Mesenteric fat pad (tissue), 1 donor: ENCODE measurements around the gene CUX1. TPM values are rescaled to one million over a fixed set of nuclear protein-coding genes. Genes with fewer than 3 reads are reported as not detected.
"Not testable (repeated sequence)": the region's sequence is repeated elsewhere in the genome, so short reads cannot be mapped to it uniquely, and the experiment has no call there.

Source experiments
- DNase-seq: peaks from one replicate; pipeline ENCODE4 v3.0.0-alpha.2; 2020; ENCODE audit warnings: low spot score
- microRNA-seq: library from miRNA; unstranded; fragments of <30 nt; microRNA quantifications from one replicate; pipeline ENCODE4 v1.2.0, GENCODE V29; 2020; ENCODE audit warnings: borderline number of aligned reads
- total RNA-seq: library from RNA; stranded (reverse); fragmentation: NEBNext Ultra II Directional; extraction: Animal tissue kit (Norgen Biotek cat#: 25700); gene quantifications from one replicate; pipeline ENCODE4 v1.2.1, GENCODE V29; 2021
- donor health status: DM: yes; HTN: yes; CAD: no.

Gene CUX1
- total RNA-seq, 1 donor from 2014 or later, result 115 TPM

DNA sequence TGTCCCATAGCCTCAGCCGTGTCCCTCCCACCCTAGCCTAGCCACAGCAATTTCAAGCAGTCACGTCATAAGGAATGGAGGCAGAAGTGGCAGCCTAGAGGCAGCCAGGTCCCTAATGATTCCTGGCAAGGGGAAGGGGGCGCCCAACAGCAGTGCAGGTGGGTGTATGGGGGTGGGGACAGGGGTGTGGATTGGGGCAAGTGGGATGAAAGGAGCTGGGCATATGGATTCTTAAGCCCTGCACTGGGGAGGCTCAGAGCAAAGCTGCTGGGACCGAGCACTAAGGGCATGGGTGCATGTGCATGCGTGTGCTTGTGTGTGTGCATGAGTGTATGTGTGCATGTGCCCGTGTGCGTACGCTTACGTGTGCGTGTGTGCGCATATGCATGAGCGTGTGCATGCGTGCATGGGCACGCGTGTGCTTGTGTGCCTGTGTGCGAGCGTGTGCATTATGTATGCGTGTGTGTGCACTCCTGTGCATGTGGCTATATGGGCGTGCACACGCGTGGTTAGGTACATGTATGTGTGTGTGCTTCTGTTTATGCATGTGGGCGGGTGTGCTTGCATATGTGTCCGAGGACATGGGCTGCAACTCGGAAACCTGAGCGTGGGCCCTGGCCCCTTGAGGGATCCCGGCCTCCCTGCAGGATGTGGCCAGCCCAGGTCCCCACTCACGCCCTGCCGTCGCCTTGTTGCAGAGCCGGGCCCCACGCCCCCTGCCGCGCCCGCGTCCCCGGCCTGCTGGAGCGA lies 503.4 kb downstream of the CUX1 start:
- no peak for DNase-seq

DNA sequence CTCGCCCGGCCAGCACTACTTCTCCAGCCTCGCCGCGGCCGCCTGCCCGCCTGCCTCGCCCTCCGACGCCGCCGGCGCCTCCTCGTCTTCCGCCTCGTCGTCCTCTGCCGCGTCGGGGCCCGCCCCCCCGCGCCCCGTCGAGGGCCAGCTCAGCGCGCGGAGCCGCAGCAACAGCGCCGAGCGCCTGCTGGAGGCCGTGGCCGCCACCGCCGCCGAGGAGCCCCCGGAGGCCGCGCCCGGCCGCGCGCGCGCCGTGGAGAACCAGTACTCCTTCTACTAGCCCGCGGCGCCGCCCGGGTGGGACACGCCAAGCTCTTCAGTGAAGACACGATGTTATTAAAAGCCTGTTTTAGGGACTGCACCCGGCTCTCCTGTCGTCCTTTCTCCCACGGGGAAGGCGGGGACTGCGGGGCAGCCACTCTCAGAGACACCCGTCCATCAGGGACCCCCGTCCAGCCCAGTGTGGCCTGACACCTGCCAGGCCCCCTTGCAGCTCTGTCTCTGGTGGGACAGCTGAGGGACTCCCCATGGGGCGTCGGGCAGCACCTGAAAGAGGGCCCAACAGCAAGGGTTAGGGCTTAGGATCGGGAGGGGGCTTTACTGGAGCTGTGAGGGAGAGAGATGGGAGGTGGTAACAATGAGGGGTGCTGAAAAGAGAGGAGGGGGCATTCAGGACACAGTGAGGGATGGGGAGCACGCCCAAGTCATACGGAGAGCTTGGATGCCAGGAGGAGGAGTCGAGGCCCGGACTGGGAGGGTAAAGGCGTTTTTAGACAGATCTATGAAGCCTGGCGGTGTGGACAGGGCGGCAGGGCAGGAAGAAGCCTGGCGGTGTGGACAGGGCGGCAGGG lies 504.1 kb downstream of the CUX1 start:
- DNase-seq, result peak; percentile 89

GRCh38 chr7:102322202-102322715 lies 504.8 kb downstream of the CUX1 start:
- DNase-seq, result peak; percentile 55

- DNase-seq, result no peak
Observed at GRCh38 chr7:102323914-102324195, 506.4 kb downstream of the CUX1 start.

GRCh38 chr7:102325106-102325505 lies 507.7 kb downstream of the CUX1 start:
- DNase-seq, result not testable (repeated sequence)

- no peak for DNase-seq
Observed at GRCh38 chr7:102326157-102326889, 508.9 kb downstream of the CUX1 start.

DNA sequence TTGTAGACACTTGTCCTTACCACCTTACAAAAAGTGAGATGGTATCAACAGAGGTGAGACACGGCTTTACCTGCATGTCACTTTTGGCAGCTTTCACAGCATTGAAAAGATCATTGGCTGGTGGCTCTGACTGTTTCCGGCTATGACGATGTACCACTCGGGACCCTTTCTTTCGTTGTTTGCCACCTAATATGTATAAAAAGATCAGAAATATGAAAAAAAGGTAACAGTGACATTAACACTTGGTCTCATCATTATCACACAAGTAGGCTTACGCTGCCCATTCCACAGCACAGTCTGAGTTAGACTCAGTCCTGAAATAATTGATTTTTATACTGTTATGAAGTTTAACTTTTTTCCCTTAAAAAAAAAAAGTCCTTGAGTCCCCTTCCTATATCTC lies 509.8 kb downstream of the CUX1 start:
- DNase-seq, result not testable (repeated sequence)

GRCh38 chr7:102328863-102329262 lies 511.4 kb downstream of the CUX1 start:
- not testable (repeated sequence) for DNase-seq

DNA sequence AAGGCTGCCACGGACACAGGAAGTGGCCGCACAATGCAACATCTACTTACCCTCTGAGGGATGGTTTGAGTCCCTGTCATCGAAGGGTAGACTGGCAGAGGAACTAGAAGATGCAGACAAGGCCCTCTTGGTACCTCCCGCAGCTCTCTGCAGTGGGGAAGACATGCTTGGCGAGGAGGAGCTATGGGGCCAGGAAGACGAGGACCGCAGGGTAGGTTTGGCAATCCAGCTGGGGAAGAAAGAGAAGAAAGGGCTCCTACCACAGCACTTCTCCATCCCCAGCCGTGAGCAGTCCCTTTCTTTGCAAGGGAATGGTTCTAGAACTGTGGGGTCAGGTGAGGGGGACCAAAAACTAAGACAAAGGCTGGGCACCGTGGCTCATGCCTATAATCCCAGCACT lies 511.9 kb downstream of the CUX1 start:
- DNase-seq, result not testable (repeated sequence)

DNA sequence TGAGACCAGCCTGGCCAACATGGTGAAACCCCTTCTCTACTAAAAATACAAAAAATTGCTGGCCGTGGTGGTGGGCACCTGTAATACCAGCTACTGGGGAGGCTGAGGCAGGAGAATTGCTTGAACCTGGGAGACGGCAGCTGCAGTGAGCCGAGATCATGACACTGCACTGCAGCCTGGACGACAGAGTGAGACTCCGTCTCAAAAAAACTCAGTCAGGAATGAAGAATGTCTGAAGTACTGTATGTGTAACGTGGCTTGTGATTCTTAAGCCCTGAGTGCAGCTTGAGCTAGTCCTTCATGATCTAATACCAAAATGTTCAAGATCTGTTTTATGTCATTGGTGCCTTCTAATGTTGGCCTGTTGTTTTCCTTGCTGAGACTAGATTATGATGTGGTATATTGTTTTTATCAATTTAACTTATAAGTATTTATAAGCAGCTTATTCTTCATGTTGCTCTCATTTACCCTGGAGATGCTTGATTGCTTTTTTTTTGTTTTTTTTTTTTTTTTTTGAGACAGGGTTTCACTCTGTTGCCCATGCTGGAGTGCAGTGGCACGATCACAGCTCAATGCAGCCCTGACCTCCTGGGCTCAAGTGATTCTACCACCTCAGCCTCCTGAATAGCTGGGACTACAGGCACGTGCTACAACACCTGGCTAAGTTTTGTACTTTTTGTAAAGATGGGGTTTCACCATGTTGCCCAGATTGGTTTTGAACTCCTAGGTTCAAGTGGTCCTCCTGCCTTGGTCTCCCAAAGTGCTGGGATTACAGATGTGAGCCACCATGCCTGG lies 513.4 kb downstream of the CUX1 start:
- DNase-seq, result not testable (repeated sequence)

Small RNA genes within 50 kb of the gene (microRNA-seq; reads per million reads assigned to microRNA genes)
- gene MIR4285, result not detected

Other genes starting within 250 kb of the CUX1 start
- not detected for gene MYL10, start 188.3 kb upstream of the CUX1 start, total RNA-seq